GM23248 (cell line): ENCODE measurements around the gene NTRK2.

Experiments
- EZH2 ChIP-seq: fragments of 200-600 bp; sonication (generic); IDR thresholded peaks from 2 replicates; pipeline ENCODE4 v1.6.1; 2018; ENCODE audit warnings: antibody characterized with exemption, mild to moderate bottlenecking; ENCODE audit not compliant: insufficient read depth, poor library complexity, severe bottlenecking
- EZH2phosphoT487 ChIP-seq: fragments of 200-600 bp; sonication (generic); IDR thresholded peaks from 2 replicates; pipeline ENCODE4 v1.6.1; 2018; ENCODE audit warnings: antibody characterized with exemption, moderate library complexity, mild to moderate bottlenecking, low read depth; ENCODE audit not compliant: insufficient read depth

DNA sequence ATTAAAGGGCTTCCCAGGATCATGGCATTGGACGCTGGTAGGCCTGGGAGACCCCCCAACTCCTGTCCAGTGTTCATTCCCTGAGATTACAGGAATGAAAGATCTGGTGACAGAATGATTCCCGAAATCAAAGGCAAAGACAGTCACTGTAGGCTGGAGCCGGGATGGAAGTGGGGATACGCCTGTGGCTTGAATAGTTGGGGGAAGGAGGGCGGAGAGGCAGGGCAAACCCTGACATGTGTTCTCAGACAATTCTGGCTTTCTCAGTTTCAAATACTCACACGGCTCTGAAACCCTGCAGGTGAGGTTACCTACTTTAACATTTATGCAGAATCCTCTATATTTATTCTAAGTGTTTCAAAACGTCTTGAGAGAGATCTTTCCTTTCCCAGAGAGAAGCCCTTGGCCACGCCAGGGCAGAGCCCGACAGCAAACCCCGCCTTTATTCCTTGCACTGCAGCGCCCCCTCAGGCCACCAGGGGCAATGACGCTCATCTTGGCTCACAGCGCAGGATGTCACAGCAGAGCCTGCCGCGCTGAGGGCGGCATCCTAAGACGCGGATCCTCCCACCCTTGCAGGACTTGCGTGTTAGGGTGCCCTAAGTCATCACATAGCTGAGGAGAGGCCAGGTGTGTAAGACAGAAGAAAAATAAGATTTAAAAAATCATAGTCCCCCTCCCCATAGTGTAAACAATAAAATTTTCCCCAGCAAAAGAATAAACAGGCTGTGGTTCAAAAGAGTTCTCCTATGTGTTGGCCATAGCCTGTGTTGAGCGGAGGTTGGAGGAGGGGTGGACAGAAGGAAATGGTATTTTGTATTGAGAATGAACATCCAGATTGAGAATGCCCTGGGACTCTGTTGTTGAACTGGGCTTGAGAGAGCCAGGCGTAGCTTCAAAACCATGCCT, 284.5 kb downstream of the NTRK2 start:
- no peak for TF ChIP-seq EZH2
- TF ChIP-seq EZH2phosphoT487, result no peak
